D721Med (cell line): ENCODE measurements around the gene POLR3B.

Source experiments
- DNase-seq: peaks from one replicate; pipeline ENCODE4 v3.0.0; 2011; ENCODE audit warnings: low spot score; ENCODE audit not compliant: insufficient read length
- FAIRE-seq: peaks from 2 replicates; lab custom pipeline; 2011; peaks lifted over from hg19 to GRCh38; lab: Jason Lieb, UNC
- TF ChIP-seq, protein P1 (sequence below): IDR thresholded peaks from 2 replicates; pipeline ENCODE4 v1.5.1; 2012; ENCODE audit warnings: mild to moderate bottlenecking, control low read depth; ENCODE audit not compliant: insufficient read depth; ENCODE audit errors: missing control alignments

The POLR3B gene

DNA sequence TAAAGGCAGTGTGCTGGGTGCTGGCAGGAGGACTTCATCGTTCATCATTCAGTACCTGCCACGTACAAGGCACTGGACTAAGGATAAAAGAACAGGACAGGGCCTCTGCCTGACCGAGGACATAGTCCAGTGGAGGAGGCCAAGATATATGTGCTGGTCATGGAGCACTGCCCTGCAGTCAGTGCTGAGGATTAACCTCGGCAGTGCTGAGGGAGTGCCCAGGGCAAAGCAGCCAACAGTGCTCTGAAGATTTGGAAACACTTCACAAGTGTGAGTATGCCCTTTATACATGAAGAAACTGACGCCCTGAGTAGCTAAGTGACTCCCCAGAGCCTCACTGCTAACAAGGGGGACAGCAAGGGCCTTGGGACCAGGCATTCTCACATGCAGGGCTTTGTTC is 153.8 kb downstream of the POLR3B start:
- TF ChIP-seq, protein P1, sequence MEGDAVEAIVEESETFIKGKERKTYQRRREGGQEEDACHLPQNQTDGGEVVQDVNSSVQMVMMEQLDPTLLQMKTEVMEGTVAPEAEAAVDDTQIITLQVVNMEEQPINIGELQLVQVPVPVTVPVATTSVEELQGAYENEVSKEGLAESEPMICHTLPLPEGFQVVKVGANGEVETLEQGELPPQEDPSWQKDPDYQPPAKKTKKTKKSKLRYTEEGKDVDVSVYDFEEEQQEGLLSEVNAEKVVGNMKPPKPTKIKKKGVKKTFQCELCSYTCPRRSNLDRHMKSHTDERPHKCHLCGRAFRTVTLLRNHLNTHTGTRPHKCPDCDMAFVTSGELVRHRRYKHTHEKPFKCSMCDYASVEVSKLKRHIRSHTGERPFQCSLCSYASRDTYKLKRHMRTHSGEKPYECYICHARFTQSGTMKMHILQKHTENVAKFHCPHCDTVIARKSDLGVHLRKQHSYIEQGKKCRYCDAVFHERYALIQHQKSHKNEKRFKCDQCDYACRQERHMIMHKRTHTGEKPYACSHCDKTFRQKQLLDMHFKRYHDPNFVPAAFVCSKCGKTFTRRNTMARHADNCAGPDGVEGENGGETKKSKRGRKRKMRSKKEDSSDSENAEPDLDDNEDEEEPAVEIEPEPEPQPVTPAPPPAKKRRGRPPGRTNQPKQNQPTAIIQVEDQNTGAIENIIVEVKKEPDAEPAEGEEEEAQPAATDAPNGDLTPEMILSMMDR, result no peak
- FAIRE-seq (no peak), DNase-seq (no peak)

DNA sequence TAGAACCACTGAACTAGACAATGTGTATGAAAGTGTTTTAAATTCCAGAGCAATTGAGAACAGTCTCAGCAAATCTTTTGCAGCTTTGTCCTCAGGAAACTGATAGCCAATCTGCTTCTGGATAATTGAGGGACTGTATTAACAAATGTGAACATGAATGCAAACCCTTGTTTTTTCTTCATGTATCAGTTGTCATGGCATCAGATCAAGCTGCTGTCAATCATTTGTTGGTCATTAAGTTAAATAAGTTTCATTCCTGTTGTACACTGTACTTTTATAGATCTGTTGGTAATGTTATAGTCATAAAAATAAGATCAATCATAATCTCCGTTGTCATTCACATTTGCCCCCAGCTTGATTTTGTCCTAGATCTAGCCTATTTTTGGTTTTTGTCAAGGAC is 159.8 kb downstream of the POLR3B start:
- FAIRE-seq (no peak), DNase-seq (no peak)
- TF ChIP-seq, protein P1, result no peak

GRCh38 chr12:106519607-106520021 is 162.1 kb downstream of the POLR3B start:
- FAIRE-seq (no peak), DNase-seq (no peak)
- TF ChIP-seq, protein P1, result no peak

DNA sequence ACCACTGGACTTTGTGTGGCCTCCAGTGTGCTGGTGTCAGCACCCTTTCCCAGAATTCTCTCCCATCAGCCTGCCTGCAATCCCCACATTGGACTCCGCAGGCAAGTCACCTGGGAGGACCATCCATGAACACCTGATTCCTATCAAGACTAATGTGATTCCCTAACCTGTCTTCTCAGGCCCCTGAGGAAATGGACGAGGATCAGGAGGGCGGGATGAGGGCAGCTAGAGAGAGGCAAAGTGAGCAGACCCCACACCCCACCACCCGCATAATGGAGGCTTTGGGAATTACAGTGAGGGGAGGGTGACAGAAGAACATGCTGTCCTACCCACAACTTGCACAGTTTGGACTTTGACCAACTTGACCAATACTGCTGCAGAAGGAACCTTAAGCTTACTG is 164.4 kb downstream of the POLR3B start:
- TF ChIP-seq, protein P1, result no peak
- DNase-seq, result no peak
- no peak for FAIRE-seq

DNA sequence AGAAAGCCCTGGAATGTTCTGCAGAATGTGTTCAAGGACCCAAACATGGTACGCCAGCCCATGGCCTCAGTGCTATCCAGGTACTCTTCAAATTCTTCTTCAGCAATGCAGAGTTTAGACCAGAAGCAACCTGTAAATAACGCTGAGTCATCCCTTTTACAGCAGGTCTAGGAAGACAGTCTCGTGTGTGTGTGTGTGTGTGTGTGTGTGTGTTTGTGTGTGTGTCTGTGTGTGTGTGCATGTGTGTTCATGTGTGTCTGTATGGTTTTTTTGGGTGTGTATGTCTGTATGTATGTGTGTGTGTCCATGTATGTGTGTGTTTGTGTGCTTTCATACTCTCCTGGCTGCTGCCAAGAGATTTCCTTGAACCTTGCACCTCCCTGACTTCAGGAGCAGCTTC is 165.2 kb downstream of the POLR3B start:
- FAIRE-seq (no peak), DNase-seq (no peak)
- TF ChIP-seq, protein P1, result no peak

- TF ChIP-seq, protein P1, result no peak
- FAIRE-seq (no peak), DNase-seq (no peak)
Measured at GRCh38 chr12:106527356-106527755, 169.8 kb downstream of the POLR3B start.

GRCh38 chr12:106541201-106541600 is 183.7 kb downstream of the POLR3B start:
- DNase-seq (no peak), FAIRE-seq (no peak)
- TF ChIP-seq, protein P1, result no peak
